ENCODE measurements around the gene ROMO1.

The ROMO1 gene

DNA sequence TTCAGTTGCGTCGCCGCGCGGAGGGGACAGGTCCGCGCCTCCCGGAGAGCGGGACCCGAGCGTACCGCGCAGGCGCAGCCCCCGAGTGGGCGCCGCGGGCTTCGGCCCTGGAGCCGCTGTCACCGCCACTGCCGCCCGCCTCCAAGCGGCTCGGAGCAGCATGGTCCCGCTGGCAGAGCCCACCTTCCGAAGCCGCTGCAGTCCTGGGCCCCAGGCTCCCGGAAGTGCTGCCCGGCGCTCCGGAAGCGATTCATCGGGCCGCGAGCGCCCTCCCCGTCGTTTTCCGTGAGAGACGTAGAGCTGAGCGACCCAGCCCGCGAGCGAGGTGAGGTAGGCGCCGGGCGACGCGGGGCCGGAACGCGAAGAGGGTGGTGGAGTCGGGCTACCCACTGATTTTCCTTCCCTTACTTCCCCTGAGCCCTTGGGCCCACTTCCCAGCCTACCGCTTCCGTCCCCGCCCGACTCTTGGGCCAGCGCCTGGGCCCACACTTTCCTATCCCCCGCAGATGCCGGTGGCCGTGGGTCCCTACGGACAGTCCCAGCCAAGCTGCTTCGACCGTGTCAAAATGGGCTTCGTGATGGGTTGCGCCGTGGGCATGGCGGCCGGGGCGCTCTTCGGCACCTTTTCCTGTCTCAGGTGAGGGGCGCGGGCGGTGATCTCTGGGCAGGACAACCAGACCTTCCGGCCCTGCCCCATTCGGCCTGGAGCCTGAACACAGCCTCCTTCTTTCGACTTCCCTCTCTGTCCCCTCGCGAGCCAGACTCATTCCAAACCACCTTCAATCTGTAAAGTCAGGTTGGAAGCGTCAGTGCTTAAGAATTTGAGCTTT lies at the start of gene ROMO1, which contains the start of gene NFS1:
ROMO1 (plus strand) TSS at position 279 of the 830 bp plus-strand sequence; CDS start at position 507, 228 bp downstream.
NFS1 (minus strand) TSS at position 226 of the 830 bp plus-strand sequence; CDS start at position 162, 64 bp downstream.
- peak; percentile 89 for DNase-seq

DNA sequence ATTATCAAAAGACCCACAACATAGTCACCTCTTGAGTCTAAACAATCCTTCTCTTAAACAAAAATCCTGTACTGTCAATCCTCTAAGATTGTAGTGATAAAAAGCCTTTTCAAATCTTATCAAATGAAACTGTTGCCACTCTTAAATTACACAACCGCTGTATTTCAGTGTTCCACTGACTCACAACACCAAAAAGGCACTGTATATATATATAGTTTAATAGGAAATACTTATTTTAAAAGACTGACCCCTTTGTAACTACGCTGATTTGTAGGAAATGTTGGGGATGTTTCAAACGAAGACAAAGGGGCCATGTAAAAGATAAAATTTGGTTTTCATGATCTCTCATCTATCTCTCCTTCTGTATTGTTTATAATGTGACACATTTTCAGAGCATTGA lies 48.6 kb upstream of the ROMO1 start:
- DNase-seq, result no peak

DNA sequence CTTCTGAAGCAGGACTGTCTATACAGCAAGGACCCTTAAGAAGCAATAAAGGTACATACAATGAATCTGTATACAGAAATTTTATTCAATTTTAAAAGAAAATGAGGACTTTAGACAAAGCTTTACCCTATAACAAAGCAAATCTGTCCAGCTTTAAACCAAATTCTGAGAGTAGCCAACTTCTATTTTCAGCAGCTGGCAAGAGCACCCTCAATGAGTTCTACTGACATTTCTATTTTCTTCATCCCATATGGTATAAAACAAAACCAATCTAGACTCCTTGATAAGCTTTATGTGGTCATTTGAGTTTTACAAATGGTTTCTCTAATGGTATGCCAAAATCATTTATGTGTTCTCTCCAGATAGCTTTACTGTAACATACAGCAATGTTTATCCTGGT lies 47.2 kb upstream of the ROMO1 start:
- DNase-seq, result no peak

DNA sequence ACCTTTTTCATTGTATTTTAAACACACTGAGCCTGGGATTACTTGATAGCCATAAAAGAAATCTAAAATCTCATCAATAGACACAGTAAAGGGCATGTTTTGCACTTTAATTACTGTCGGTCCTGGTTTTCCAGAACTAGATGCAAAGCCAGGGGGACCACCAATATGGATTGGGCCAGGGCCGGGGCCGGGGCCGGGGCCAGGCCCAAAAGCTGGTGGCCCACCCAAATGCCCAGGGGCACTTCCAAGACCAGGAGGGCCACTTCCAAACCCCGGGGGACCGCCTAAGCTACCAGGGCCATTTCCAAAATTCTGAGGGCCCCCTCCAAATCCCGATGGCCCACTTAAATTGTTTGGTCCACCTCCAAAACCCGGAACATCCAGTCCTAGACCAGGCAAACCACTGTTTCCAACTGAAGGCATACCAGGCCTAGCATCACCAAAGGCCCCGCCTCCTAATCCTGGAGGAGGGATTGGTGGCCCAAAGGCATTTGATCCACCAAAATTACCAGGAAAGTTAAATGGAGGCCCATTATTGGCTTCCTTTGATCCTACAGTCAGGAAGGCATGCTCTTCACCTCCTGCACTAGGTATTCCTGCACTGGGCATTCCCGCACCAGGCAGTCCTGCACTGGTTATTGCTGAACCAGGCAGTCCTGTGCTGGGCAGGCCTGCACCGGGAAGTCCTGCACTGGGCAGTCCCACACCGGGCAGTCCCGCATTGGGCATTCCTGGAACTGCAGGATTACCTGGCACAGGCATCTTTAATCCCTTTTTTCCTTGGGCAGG lies 46.4 kb upstream of the ROMO1 start:
- no peak for DNase-seq

DNA sequence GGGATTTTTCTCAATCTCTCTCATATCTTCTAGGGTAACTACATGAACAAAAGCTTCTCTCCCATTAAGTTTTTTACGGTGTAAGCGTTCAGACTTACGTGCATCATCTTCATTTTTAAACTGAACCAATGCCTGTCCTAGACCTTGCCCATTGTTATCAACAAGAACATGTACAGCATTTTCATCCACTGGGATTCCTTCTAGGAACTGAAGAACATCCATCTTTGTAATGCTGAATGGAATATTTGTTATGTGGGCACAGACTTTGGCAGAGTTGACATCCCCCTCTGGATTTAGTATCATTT lies 45.8 kb upstream of the ROMO1 start:
- DNase-seq, result no peak

DNA sequence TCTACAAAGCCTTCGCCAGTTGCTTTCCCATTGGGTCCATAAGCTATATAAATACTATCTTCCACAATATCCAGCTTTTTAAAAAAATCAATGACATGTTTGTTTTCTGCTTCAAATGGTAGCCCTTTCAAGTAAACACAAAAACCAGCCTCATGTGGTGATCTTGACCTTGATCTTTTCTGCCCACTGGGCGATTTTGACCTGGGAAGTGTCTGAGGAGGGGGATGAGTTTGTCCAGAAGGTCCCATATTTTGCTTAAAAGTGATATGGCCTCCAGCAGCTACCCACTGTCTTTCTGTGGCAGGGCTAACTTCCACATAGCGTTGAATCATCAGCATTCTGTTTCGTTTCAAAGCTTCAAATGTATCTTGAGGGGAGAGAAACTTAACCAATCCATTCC lies 45.3 kb upstream of the ROMO1 start:
- no peak for DNase-seq

DNA sequence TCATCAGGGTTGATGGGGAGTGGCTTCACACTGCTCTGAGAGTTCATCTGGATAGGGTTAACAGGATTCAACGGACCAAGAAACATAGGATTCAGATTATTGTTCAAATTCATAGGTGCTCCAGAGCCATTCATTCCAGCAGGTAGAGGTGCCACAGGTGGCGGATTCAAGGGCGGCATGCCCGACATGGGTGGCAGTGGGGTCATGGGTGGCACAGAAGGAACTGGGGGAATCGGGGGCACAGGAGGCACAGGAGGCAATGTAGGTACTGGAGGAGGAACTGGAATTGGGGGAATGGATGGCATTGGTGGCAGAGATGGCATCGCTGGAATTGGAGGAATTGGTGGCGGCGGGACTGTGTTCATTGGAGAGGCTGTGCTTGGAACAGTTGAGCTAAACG lies 44.8 kb upstream of the ROMO1 start:
- DNase-seq, result no peak

DNA sequence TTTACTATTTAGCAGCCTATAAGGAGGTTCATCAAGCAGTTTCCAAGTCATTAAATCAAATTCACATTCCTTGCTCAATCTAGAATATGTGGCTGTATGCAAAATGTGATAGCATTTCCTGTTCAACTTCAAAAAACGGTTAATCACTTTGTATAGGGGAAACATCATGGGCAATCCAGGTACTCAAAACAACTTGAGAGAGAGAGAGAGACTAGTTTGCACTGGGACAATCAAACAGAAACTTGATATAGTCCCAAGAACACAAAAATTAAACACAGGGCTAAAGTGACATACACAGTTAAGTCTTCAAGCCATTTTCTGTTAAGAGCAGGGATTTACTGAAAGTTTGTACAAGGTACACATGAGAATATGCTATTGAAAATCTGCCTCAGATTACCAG lies 41.9 kb upstream of the ROMO1 start:
- no peak for DNase-seq

DNA sequence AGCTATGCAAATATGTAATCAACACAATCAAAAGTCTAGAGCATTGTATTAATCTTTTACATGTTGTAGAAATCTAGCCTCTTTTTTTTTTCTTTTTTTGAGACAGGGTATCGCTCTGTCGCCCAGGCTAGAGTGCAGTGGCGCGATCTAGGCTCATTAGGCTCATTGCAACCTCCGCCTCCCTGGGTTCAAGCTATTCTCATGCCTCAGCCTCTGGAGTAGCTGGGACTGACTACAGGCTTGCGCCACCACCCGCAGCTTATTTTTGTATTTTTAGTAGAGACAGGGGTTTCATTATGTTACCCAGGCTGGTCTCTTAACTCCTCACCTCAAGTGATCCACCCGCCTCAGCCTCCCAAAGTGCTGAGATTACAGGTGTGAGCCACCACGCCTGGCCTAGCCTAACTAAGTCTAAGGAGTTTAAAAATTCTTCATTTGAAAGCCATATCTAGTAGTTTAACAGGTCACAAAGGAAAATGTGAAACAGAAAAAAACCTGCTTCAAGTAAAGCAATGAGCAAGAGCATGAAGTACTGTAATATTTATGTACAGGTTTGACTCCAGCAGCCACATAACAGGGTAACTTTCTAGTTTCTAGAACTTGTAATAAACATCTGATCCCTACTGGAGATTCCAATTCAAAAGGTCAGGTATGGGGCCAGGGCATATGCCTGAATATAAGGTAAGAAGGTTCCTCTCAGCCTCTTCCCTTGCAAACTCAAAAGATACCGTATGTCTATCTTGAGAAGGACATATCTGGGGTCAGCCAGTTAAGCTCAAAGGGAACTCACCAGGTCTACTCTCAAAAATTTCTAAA lies 38.9 kb upstream of the ROMO1 start:
- peak; percentile 63 for DNase-seq

DNA sequence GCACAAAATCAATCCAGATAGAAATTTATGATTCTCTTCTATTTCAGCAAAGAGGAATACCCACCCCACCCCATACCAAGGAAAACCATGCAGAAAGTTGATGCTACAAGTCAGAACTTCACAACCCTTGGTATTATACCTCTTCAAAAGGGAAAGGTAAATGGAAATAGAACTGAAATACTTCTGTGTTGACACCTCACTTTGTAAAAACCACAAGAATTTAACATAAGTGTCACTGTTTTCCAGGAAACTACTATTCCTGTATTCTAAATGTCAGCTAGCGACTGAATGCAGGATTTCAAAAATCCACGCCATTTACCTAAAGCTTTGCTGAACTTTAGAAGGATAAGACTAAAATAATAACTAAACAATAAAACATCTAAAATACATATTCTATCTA lies 38.2 kb upstream of the ROMO1 start:
- DNase-seq, result no peak

DNA sequence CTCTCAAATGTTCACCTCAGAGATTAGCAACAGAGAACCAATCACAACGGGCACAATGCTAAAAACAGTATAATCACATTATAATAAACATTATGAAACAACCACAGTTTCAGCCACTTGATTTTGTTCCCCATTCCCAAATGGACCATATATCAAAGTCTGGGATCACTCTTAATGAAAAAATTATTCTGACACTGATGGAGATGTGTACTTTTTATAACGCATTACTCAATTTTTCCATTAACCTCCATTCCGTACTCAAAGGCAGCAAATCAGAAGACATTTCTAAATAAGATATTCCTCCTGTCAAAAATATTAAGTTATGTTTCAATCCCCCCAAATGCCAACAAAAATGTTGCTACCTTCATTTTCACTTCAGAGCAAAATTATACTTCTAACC lies 37.3 kb upstream of the ROMO1 start:
- DNase-seq, result no peak

DNA sequence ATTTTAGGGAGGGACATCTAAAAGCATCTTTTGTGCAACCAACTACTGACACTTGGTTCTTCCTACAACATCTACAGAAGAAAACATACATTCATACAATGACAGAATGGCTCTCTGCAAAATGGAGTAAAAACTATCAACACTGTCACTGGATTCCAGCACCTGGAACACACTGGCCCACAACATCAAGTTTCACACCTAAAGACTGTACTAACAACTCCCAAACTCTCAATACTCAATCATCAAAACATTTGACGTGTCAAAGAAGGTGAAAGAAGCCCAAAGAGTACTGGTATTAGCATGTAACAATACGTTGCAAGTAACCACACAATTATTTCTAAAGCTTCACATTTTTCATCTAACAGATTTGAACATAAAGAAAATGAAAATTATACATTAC lies 36.7 kb upstream of the ROMO1 start:
- no peak for DNase-seq

DNA sequence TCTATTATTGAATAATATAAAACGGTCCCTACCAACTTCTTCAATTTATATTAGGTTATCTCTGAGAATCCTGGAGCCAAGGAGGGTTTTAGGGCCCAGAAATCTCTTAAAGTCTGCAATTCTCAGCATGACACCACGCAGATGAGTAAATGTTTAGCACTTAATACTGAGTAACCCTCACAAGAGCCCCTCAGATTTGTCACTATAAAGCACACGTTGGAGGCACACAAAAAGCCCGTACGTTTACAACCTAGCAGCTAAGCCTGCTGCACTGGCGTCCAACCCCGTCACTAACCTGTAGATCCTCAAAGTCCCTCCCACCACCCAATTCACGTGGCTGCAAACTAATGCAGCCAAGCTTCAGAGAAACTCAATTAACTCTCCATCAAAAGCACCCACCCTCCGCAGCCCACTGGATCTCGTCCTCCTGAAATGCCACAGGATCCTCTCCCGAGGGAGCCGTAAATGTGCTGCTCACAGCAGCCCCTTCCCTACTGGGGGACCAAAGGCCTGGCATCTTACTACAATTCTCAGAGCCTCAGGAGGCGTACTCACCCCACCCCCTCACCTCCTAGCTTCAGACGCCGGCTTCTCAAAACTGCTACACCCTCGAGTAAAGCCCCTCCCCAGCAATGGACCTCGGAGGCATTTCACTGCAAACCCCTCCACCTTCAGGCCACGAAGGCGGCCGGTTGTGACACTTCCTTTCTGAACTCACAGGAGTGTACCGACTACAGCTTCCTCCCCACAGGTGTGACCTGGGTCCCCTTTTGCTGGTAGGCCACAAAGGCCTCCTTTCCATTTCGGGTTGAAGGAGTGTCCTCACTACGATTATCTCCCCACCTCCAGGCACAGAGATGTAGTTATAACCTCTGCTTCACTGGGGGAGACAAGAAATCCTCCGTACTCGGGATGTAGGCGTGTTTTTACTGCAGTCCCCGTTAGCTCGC lies 35.4 kb upstream of the ROMO1 start:
- DNase-seq, result peak; percentile 69

DNA sequence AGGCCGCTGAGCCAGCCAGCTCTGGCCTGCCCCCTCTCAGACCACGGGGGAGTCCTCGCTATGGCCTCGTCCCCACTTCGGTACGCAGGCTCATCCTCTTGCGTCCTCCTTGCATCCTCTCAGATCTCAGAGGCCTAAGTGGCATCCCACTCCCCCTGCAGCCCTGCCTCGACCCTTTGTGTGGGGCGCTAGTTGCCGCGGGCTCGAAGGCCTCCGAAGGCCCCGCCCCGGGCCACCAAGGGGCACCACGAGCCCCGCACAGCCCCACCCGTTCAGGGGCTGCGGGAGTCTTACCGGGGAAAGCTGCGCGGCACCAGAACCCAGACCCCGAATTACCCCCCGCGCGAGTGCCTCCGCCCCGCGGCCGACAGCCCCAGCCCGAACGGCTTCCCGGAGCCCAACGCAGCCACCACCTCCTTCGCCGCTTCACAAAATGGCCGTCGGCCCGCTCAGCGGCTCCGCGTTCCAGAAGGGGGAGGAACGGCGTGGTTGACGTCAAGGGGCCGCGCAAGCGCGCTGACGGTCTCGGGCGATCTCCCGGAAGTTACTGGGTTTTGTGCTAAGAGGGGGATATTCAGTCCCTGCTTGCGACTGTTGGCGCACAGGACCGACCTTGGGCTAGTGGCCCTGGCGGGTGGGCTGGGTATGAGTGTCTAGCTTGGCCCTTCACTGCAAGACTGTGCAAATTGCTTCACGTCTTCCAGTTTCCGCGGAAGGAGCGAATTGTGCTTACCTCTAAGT lies 34.6 kb upstream of the ROMO1 start, which contains the start of the genes CPNE1 and RBM12:
CPNE1 (minus strand) TSS at position 435 of the 741 bp plus-strand sequence. CDS start 31,977 bp downstream, outside the sequence.
RBM12 (minus strand) TSS at position 435 of the 741 bp plus-strand sequence. CDS start 9,578 bp downstream, outside the sequence.
- peak; percentile 91 for DNase-seq

DNA sequence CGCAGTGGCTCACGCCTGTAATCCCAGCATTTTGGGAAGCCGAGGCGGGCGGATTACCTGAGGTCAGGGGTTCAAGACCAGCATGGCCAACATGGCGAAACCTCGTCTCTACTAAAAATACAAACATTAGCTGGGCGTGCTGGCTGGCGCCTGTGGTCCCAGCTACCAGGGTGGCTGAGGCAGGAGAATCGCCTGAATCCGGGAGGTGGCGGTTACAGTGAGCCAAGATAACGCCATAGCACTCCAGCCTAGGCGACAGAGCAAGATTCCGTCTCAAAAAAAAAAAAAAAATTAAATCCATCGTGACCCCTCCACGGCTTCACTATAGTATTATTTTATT lies 33.3 kb upstream of the ROMO1 start:
- DNase-seq, result no peak

DNA sequence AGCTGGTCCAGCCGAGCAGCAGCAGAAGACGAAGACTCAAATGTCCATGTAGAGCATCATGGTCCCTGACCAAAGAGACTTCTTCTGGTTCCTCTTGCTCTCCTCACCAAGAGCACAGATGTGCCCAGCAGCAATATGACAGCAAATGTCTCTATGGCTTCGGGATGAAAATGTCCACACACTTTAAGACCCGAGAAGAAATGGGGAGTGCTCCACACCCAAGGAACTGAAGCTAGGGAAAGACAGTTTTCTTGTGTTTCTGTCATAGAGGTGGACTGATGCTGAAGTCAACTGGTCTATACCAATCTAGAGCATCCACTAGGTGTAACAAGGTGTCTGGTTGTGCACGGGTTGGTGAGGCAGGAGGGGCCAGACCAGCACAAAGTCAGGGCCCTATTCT lies 30.0 kb upstream of the ROMO1 start:
- no peak for DNase-seq

DNA sequence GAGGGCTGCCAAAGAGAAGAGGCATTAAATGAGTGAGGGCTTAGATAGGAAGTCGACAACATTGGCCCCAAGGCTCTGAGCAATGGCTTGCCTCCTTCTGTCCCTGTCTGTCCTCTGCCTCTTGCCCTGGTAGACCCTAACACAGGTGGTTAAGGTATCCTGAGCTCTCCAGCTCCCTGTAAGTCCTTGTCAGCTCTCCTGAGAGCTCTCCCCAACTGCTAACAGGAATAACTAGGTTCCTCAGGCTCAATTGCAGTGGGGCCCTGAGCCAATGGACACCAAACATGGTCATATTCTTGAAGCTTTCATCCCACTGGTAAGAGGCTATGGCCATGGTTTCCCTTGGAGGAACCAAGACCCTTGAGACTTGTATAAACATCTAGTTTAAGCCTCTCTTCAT lies 29.5 kb upstream of the ROMO1 start:
- no peak for DNase-seq

DNA sequence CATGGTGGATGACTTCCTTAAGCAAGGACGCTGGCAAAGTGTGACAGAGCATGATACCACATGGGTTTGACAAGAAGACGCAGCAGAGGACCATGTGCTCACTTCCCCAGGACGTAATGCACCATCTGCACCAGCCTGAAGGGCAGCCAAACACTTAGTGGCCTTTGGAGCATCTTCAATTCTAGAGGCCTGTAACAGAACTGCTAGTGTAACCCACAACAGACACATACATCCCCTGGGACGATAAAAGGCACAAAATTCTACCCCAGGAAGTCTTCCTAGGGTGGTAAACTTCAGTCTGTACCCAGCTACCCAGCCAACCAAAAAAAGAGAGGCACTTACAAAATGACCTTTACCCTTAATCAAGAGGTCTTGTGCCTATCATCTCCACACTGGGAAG lies 25.3 kb upstream of the ROMO1 start:
- DNase-seq, result no peak

DNA sequence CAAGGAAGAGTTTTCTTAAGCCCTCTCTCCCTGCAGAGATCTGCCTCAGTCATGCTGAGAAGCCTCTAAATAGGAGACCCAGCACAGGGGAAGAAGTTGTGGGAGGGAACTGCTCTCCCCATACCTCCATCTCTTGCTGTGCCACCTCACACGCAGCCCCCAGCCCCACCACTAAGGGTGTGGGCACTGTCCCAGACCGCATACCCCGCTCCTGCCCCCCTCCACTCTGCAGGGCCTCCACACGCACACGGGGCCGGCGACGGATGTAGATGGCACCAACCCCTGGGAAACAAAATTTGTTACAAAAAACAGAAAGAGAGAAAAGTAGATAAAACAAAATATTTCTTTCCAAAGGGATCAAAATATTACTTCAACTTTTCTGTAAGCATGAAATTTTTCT lies 24.3 kb upstream of the ROMO1 start:
- no peak for DNase-seq

DNA sequence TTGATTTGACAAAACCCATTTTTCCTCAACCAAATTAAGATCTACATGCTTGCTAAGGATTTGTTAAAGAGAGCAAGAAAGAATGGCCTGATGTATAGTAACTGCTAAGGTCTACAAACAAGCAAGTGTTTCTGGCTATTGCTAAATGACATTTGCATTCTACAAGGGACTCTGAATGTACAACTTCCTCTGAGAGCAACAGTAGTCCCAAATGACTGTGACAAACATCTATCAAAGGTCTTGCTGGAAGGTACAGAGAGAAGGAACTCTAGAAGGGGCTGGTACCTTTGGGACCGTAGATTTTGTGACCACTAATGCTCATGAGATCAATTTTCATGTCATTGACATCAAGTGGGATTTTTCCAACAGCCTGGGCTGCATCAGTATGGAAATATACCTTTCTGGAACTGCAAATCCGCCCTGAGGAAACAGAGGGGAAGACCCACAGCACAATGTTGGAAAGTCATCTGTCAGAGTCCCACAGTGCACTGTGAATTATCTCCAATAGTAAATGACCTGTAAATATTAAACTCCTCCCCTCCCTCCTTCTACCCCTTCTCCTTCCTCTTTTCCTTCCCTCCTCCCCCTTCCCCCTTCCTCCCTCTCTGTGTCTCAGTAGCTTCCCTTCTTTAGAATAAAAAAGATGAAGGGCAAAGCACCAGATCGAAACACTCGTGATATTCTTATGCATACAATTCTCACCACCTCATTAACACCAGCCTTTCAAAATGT lies 18.6 kb upstream of the ROMO1 start:
- no peak for DNase-seq

DNA sequence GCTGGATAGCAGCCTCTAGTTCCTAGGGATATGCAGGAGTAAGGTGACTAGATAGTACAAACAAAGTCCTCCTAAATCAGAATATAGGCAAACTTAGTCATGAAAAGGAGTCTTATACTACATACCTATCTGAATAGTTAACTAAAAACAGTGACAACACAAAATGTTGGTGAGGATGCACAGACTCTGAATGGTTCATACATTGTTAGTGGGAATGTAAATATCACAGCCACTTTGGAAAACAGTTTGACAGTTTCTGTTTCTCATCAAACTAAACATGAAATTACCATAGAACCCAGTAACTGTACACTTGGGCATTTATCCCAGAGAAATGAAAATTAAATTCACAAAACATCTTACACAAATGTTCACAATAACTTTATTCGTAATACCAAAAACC lies 17.2 kb upstream of the ROMO1 start:
- no peak for DNase-seq

Measured in activated naive CD4-positive, alpha-beta T cell treated with anti-CD3 and anti-CD28 coated beads, Interleukin-2, amount 50 U/mL, for 16 hours (primary cell).